ENCODE measurements around the gene UNG. TPM values are rescaled to one million over a fixed set of nuclear protein-coding genes. Genes with fewer than 3 reads are reported as not detected.

UNG gene
- total RNA-seq, 6 experiments from 2014 or later = 16.3 to 42.7 (median 21.2) TPM

DNA sequence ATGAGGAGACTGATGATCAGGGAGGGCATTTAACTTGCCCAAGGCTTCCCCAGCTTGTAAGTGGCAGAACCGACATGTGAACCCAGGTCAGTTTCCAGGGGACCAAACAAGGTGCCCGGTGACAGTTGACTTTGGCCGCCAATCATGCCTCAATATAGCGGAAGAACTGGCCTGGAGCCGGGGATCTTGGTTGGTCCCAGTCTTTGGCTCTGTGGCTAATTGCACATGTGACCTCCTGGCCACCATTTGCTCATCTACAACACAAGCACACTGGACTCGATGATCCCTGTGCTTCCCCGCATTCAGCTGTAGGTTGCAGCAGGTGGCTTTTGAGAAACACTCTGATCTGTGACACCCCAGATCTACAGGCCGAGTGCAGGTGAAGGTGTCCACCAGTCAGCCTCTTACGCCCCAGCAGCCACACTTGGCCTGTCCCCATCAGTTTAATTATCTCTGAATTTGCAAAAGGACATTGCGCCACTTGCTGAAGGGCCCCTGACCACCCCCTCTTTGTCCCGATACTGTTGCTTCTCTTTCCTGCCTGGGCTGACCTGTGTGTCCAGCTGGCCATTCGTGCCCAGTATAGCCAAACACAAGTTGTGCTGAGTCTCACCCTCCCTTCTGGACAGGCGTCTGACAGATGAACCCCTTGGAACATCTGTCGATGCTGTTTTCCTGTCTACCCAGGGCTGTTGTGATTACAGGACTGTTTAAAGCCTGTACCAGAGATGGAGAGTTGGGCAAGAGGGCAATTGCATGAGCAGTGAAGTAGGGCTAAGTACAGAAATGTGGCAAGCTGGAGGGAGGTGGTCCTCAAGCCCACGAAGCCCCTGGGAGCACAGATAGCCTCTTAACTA, 33.1 kb downstream of the UNG start:
- WGBS (ENCODE audit: insufficient coverage, low coverage, low lambda C conversion rate, missing lambda C conversion rate) = 26% methylated on average over 10 of the region's 15 CpGs
- H3K4me3 ChIP-seq = peak overlapping the region in 2 of 3 donors; percentile 69 to 76
- H3K27ac ChIP-seq = peak overlapping the region; percentile 62 to 87 (median 70)
- no peaks in the 10 kb centered on the region for H3K36me3 ChIP-seq
- H3K4me1 ChIP-seq = peaks cover 0 to 55% (median 22%) of the 10 kb centered on the region in 4 donors
- intact Hi-C loops (cut with DNase I) = loop anchor here (10.0 kb wide), 1 partner anchor 64 kb away; no protein-coding TSS in a partner anchor
- ATAC-seq (peak; percentile 23 to 54 (median 50)), DNase-seq (peak; percentile 46 to 91 (median 88))
- no peak for TF ChIP-seq POLR2A (IDR thresholded peaks at IDR 0.05)
- no peak for TF ChIP-seq CTCF (IDR thresholded peaks at IDR 0.05)
- H3K27me3 ChIP-seq = no peaks in the 10 kb centered on the region
- no peaks in the 10 kb centered on the region for H3K9me3 ChIP-seq

DNA sequence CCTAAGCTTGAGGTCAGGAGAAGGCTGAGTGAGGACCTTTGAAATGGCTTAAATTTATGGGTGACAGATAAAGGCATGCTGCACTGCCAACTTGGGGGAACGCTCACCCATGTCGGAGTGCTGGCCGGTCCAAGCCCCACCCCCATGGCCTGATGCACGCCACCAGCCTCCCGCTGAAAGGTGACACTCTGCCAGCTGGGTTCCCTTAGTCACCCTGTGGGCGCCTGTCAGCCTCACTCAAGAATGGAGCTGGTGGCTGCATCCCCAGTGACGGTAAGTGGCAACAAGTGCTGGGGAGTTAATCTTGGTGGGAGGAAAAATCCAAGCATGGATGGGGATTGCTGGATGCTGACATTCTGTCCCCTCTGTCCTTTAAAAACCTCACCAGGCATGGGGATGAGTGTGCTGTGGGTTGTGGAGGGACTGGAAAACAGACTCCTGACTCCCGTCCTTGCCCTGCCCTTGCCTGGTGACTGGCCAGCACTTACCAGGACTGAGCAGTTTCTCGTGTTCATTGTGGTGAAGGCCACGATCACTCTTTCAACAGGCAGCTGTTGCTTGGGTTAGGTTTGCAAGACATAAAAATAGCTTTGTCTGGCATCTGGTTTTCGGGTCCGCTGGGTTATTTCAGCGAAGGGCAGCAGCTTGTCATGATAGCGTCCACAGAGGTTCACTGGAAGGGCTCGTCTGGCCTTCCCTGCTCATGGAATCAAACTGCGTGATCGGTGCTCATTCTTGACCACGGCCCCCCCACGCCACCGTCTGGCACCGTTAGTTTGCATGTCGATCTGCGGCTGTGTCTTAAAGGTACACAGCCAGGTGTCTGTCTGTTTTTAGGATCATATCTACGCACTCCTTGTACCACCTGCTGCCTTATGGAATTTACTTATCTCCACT, 34.0 kb downstream of the UNG start:
- ATAC-seq (peak; percentile 74 to 85 (median 74)), DNase-seq (peak; percentile 88 to 94 (median 91))
- Histone ChIP-seq H3K36me3 (no peaks in the 10 kb centered on the region), H3K4me3 (peak overlapping the region; percentile 32 to 76 (median 69)), H3K27ac (peak overlapping the region; percentile 62 to 87 (median 70)), H3K27me3 (no peaks in the 10 kb centered on the region), H3K9me3 (no peaks in the 10 kb centered on the region), H3K4me1 (peaks cover 0 to 62% (median 21%) of the 10 kb centered on the region in 4 donors)
- TF ChIP-seq POLR2A (IDR thresholded peaks at IDR 0.05) = peak; percentile 69
- TF ChIP-seq CTCF (IDR thresholded peaks at IDR 0.05) = no peak
- 28% methylated on average over 15 of the region's 24 CpGs for WGBS (ENCODE audit: insufficient coverage, low coverage, low lambda C conversion rate, missing lambda C conversion rate)
- intact Hi-C loops (cut with DNase I) = loop anchor here (10.0 kb wide), 1 partner anchor 63 kb away; no protein-coding TSS in a partner anchor

- DNase-seq = peak; percentile 78 to 94 (median 90)
- Histone ChIP-seq H3K4me3 (peak overlapping the region in 2 of 3 donors; percentile 69 to 76), H3K36me3 (peaks cover 0 to 4% (median 0%) of the 10 kb centered on the region in 4 donors), H3K27me3 (no peaks in the 10 kb centered on the region), H3K4me1 (peaks cover 0 to 62% (median 18%) of the 10 kb centered on the region in 4 donors), H3K9me3 (no peaks in the 10 kb centered on the region), H3K27ac (peak overlapping the region; percentile 15 to 87 (median 32))
- intact Hi-C loops (cut with DNase I) = loop anchor here (10.0 kb wide), 1 partner anchor 60 kb away; no protein-coding TSS in a partner anchor
- peak; percentile 66 to 73 (median 68) for ATAC-seq
- TF ChIP-seq POLR2A (IDR thresholded peaks at IDR 0.05) = no peak
- peak; percentile 68 to 87 (median 76) for TF ChIP-seq CTCF (IDR thresholded peaks at IDR 0.05)
- WGBS (ENCODE audit: insufficient coverage, low coverage, low lambda C conversion rate, missing lambda C conversion rate) = 15% methylated on average over 5 of the region's 6 CpGs
These were observed 37.0 kb downstream of the UNG start for GRCh38 chr12:109134186-109134917.

GRCh38 chr12:109137055-109137454, 39.7 kb downstream of the UNG start:
- Histone ChIP-seq H3K27me3 (no peaks in the 10 kb centered on the region), H3K27ac (peak overlapping the region in 2 of 3 donors; percentile 50 to 51), H3K4me3 (no peak overlapping the region), H3K9me3 (no peaks in the 10 kb centered on the region), H3K4me1 (peaks cover 0 to 78% (median 22%) of the 10 kb centered on the region in 4 donors), H3K36me3 (peaks cover 0 to 21% (median 0%) of the 10 kb centered on the region in 4 donors)
- peak in 2 of 4 donors; percentile 8 to 27 for ATAC-seq
- no peak for DNase-seq
- intact Hi-C loops (cut with DNase I) = loop anchor here (10.0 kb wide), 1 partner anchor 58 kb away; no protein-coding TSS in a partner anchor
- TF ChIP-seq POLR2A (IDR thresholded peaks at IDR 0.05) (no peak), CTCF (IDR thresholded peaks at IDR 0.05) (no peak)
- 70% methylated on average over 2 of the region's 2 CpGs for WGBS (ENCODE audit: insufficient coverage, low coverage, low lambda C conversion rate, missing lambda C conversion rate)
